H1 (cell line): ENCODE measurements around the gene HDGFL3. TPM values are rescaled to one million over a fixed set of nuclear protein-coding genes. Genes with fewer than 3 reads are reported as not detected.

Source experiments
- CTCF ChIA-PET: fragments of 300-600 bp; sonication (Branson Sonifier 250); formaldehyde crosslinking; loops from one replicate; lab custom pipeline; 2021; ENCODE audit not compliant: partially characterized antibody; lab: Charles Lee
- POLR2A ChIA-PET: fragments of 300-600 bp; sonication (Branson Sonifier 250); formaldehyde crosslinking; loops from one replicate; lab custom pipeline; 2021; ENCODE audit warnings: inconsistent platforms; ENCODE audit not compliant: partially characterized antibody; lab: Charles Lee
- DNase-seq, 2 experiments: peaks; one replicate each; pipeline versions ENCODE4 v3.0.0 to v3.0.0-alpha.2; 2010 to 2022; ENCODE audit warnings: low spot score in 2 of 2, low read depth in 1 of 2, mixed read lengths in 1 of 2
- FAIRE-seq: peaks from 2 replicates; lab custom pipeline; 2011; peaks lifted over from hg19 to GRCh38; lab: Jason Lieb, UNC
- H2AFZ ChIP-seq: 2 replicates; pipeline ENCODE4 v1.8.1; 2012; ENCODE audit warnings: low read length, inconsistent platforms
- H2AK5ac ChIP-seq: 2 replicates; pipeline ENCODE4 v1.6.1; 2013; ENCODE audit warnings: low read depth, low read length
- H2BK120ac ChIP-seq: replicated peaks from 2 replicates; pipeline ENCODE3; 2013; ENCODE audit warnings: low read depth, low read length, inconsistent platforms
- H2BK12ac ChIP-seq: 2 replicates; pipeline ENCODE4 v1.6.1; 2013; ENCODE audit warnings: low read depth, low read length
- H2BK15ac ChIP-seq: 2 replicates; pipeline ENCODE4 v1.6.1; 2013; ENCODE audit warnings: low read length
- H2BK20ac ChIP-seq: 2 replicates; pipeline ENCODE4 v1.6.1; 2013; ENCODE audit warnings: low read length
- H2BK5ac ChIP-seq: 2 replicates; pipeline ENCODE4 v1.6.1; 2013; ENCODE audit warnings: low read depth, low read length
- H3K14ac ChIP-seq: 2 replicates; pipeline ENCODE4 v1.6.1; 2013; ENCODE audit warnings: inconsistent platforms; ENCODE audit not compliant: insufficient read length
- H3K18ac ChIP-seq: 2 replicates; pipeline ENCODE4 v1.6.1; 2013; ENCODE audit warnings: low read length; ENCODE audit errors: extremely low read depth
- H3K23ac ChIP-seq: 2 replicates; pipeline ENCODE4 v1.6.1; 2013; ENCODE audit warnings: inconsistent platforms; ENCODE audit not compliant: insufficient read length
- H3K23me2 ChIP-seq: 2 replicates; pipeline ENCODE4 v1.6.1; 2013; ENCODE audit warnings: low read depth, low read length
- H3K27ac ChIP-seq: 2 replicates; pipeline ENCODE4 v1.6.1; 2011; ENCODE audit warnings: low read depth, low read length, inconsistent platforms
- H3K27me3 ChIP-seq, 4 experiments: replicated peaks in 1 of 4; 1 replicate in 1 of 4; 2 replicates in 3 of 4; pipeline versions ENCODE4 v1.6.1 to v1.8.1; 2011 to 2013; ENCODE audit warnings: low read length in 3 of 4, mild to moderate bottlenecking in 3 of 4, inconsistent platforms in 2 of 4, mixed read lengths in 2 of 4, moderate library complexity in 1 of 4; ENCODE audit not compliant: control insufficient read depth in 3 of 4, insufficient read depth in 3 of 4; ENCODE audit errors: extremely low read depth in 1 of 4
- H3K36me3 ChIP-seq, 4 experiments: 2 replicates each; pipeline versions ENCODE4 v1.6.1 to v1.8.1; 2011 to 2013; ENCODE audit warnings: mild to moderate bottlenecking in 4 of 4, low read length in 3 of 4, moderate library complexity in 2 of 4, control low read depth in 1 of 4, inconsistent platforms in 1 of 4; ENCODE audit not compliant: insufficient read depth in 4 of 4, control insufficient read depth in 2 of 4
- H3K4ac ChIP-seq: replicated peaks from 2 replicates; pipeline ENCODE3; 2013; ENCODE audit warnings: low read length, low read depth, mixed read lengths, inconsistent platforms; ENCODE audit not compliant: insufficient read length
- H3K4me1 ChIP-seq, 4 experiments: replicated peaks in 1 of 4; 1 replicate in 1 of 4; 2 replicates in 3 of 4; pipeline versions ENCODE4 v1.6.1 to v1.8.1; 2011 to 2013; ENCODE audit warnings: low read length in 3 of 4, inconsistent platforms in 2 of 4, mixed read lengths in 1 of 4; ENCODE audit not compliant: insufficient read depth in 4 of 4, control insufficient read depth in 3 of 4
- H3K4me2 ChIP-seq, 2 experiments: 2 replicates each; pipeline versions ENCODE4 v1.6.1 to v1.8.1; 2011 to 2013; ENCODE audit warnings: low read depth in 2 of 2, low read length in 2 of 2, control low read depth in 1 of 2, inconsistent platforms in 1 of 2, mild to moderate bottlenecking in 1 of 2; ENCODE audit not compliant: insufficient read depth in 1 of 2
- H3K4me3 ChIP-seq, 4 experiments: fragments of 200-600, 300-600 bp in 1 of 4; sonication (generic), shearing (Covaris generic), sonication (Bioruptor Twin) in 1 of 4; 2 replicates each; pipeline versions ENCODE4 v1.5.1 to v1.8.1; 2011 to 2016; ENCODE audit warnings: low read length in 4 of 4, low read depth in 3 of 4, control low read depth in 2 of 4, inconsistent platforms in 2 of 4, mild to moderate bottlenecking in 2 of 4, mixed read lengths in 1 of 4, moderate library complexity in 1 of 4; ENCODE audit not compliant: insufficient read depth in 2 of 4; ENCODE audit errors: extremely low read depth in 1 of 4
- H3K56ac ChIP-seq: replicated peaks from 2 replicates; pipeline ENCODE3; 2013; ENCODE audit warnings: low read depth, mild to moderate bottlenecking, mixed read lengths, low read length, inconsistent platforms; ENCODE audit not compliant: insufficient read length
- H3K79me1 ChIP-seq: 2 replicates; pipeline ENCODE4 v1.6.1; 2013; ENCODE audit warnings: low read depth, low read length, control low read depth
- H3K79me2 ChIP-seq, 2 experiments: 2 replicates each; pipeline versions ENCODE4 v1.6.1 to v1.8.1; 2012 to 2013; ENCODE audit warnings: low read length in 2 of 2, mild to moderate bottlenecking in 2 of 2, inconsistent platforms in 1 of 2; ENCODE audit not compliant: insufficient read depth in 2 of 2, control insufficient read depth in 1 of 2
- H3K9ac ChIP-seq, 4 experiments: replicated peaks in 1 of 4; 1 replicate in 1 of 4; 2 replicates in 3 of 4; pipeline versions ENCODE4 v1.6.1 to v1.8.1; 2011 to 2013; ENCODE audit warnings: low read depth in 3 of 4, low read length in 3 of 4, control low read depth in 2 of 4, mild to moderate bottlenecking in 2 of 4, moderate library complexity in 2 of 4, inconsistent platforms in 1 of 4; ENCODE audit errors: extremely low read depth in 1 of 4
- H3K9me3 ChIP-seq, 2 experiments: 2 replicates each; pipeline versions ENCODE4 v1.6.1 to v1.8.1; 2012 to 2013; ENCODE audit warnings: mild to moderate bottlenecking in 2 of 2, moderate library complexity in 2 of 2, control low read depth in 1 of 2, inconsistent platforms in 1 of 2, low read depth in 1 of 2, low read length in 1 of 2, mixed read lengths in 1 of 2; ENCODE audit not compliant: insufficient read depth in 2 of 2
- H4K20me1 ChIP-seq, 2 experiments: replicated peaks in 1 of 2; 2 replicates each; pipeline versions ENCODE3 to v1.8.1; 2011 to 2013; ENCODE audit warnings: inconsistent platforms in 2 of 2, low read length in 2 of 2, mild to moderate bottlenecking in 1 of 2; ENCODE audit not compliant: insufficient read depth in 2 of 2, control insufficient read depth in 1 of 2
- H4K5ac ChIP-seq: 2 replicates; pipeline ENCODE4 v1.6.1; 2013; ENCODE audit warnings: low read length, low read depth, mixed read lengths, inconsistent platforms; ENCODE audit not compliant: insufficient read length
- H4K8ac ChIP-seq: 2 replicates; pipeline ENCODE4 v1.8.0; 2013; ENCODE audit warnings: mild to moderate bottlenecking, moderate library complexity, low read length, inconsistent platforms; ENCODE audit not compliant: insufficient read depth; ENCODE audit errors: extremely low read depth
- H4K91ac ChIP-seq: replicated peaks from 2 replicates; pipeline ENCODE3; 2013; ENCODE audit warnings: low read length, mixed read lengths, inconsistent platforms; ENCODE audit not compliant: insufficient read length
- RBBP5 ChIP-seq: IDR thresholded peaks from 2 replicates; pipeline ENCODE4 v1.7.1; 2012; ENCODE audit warnings: low read depth, mild to moderate bottlenecking, inconsistent platforms, low read length, moderate library complexity, borderline replicate concordance
- TEAD4 ChIP-seq: IDR thresholded peaks from 2 replicates; pipeline ENCODE4 v1.6.1; 2012; ENCODE audit warnings: low read depth, low read length, inconsistent platforms, mixed read lengths
- WGBS, 2 experiments: shearing (Covaris generic) in 1 of 2; methylation state at CpG; one replicate each; pipeline versions ENCODE4 v1.1.6 to v1.1.7; 2013 to 2015; ENCODE audit warnings: low lambda C conversion rate in 2 of 2, mixed read lengths in 2 of 2, inconsistent platforms in 1 of 2, low coverage in 1 of 2, missing lambda C conversion rate in 1 of 2; ENCODE audit not compliant: insufficient replicate concordance in 2 of 2, insufficient coverage in 1 of 2, insufficient read length in 1 of 2; ENCODE audit errors: extremely low coverage in 1 of 2, missing lambda C conversion rate in 1 of 2; 5-methylcytosine and 5-hydroxymethylcytosine counted together
- polyA plus RNA-seq, 7 experiments: library from polyadenylated mRNA; depleted of rRNA in 3 of 7; stranded (reverse) in 5 of 7; unstranded in 2 of 7; fragments of >200 nt in 5 of 7; fragments of 200-250 nt in 2 of 7; gene quantifications; 1 replicate in 5 of 7; 2 replicates in 1 of 7; 4 replicates in 1 of 7; pipeline versions ENCODE4 v1.2.1 to v1.2.3, GENCODE V29; 2011 to 2013; ENCODE audit warnings: missing spikeins in 2 of 7, mixed read lengths in 2 of 7
- total RNA-seq: library from RNA; stranded (reverse); fragmentation: NEBNext Ultra II Directional; extraction: Animal tissue kit (Norgen Biotek cat#: 25700); gene quantifications from 2 replicates; pipeline ENCODE4 v1.2.1, GENCODE V29; 2021

HDGFL3 gene
- total and polyA plus RNA-seq, 2 of the 8 experiments (the other 6 are each of a cell fraction or from before 2014, with no cell fraction given), result 14.1 to 149 TPM

DNA sequence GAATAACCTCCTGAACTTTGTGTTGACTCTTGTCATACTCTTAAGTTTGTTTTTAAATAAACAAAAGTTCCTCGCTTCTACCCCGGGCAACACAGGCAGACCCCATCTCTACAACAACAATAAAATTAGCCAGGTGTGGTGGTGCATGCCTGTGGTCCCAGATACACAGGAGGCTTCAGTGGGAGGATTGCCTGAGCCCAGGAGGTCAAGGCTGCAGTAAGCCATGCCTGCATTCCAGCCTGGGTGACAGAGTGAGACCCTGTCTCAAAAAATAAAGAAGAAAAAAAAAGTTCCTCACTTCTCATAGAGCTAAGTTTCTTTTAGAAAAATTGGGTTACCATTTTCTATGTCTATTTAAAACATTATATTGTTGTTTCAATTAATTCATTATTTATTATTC lies 29.2 kb downstream of the HDGFL3 start:
- no peak overlapping the region for H3K27ac ChIP-seq
- peaks cover 0 to 3% of the 10 kb centered on the region in 2 experiments for H4K20me1 ChIP-seq

More for the DNA sequence above, 29.2 kb downstream of the HDGFL3 start:
- no peak for FAIRE-seq
- no peak overlapping the region for H2AFZ ChIP-seq
- 92% methylated on average over 2 of the region's 2 CpGs; no CpG with 5 or more reads in 1 of the 2 experiments for WGBS, 2 experiments
- no peak overlapping the region for H4K5ac ChIP-seq
- no peak overlapping the region for H2BK20ac ChIP-seq
- H3K14ac ChIP-seq, result no peak overlapping the region
- no peak overlapping the region for H2BK15ac ChIP-seq
- peaks cover 0 to 4% (median under 1%) of the 10 kb centered on the region in 4 experiments; a peak in 3 of 7 replicates for H3K4me1 ChIP-seq
- H3K9ac ChIP-seq, result no peak overlapping the region
- no peak overlapping the region for H2AK5ac ChIP-seq
- no peaks in the 10 kb centered on the region for H3K27me3 ChIP-seq
- no peak overlapping the region for H2BK5ac ChIP-seq
- H3K79me2 ChIP-seq, result peaks cover 0 to 92% of the 10 kb centered on the region in 2 experiments; a peak in 3 of 4 replicates
- no peak overlapping the region for H3K18ac ChIP-seq
- H2BK12ac ChIP-seq, result no peak overlapping the region
- H4K8ac ChIP-seq, result no peak overlapping the region
- peak; percentile 53 for TF ChIP-seq TEAD4
- TF ChIP-seq RBBP5, result no peak
- TF ChIP-seq, all 59 proteins: peak for 1
- H3K4me3 ChIP-seq, result no peak overlapping the region
- no peak overlapping the region for H3K4me2 ChIP-seq
- H2BK120ac ChIP-seq, result no peak overlapping the region
- POLR2A ChIA-PET, result interaction anchor here (1.7 kb wide), 1 partner anchor 30 kb away, joined by 5 read pairs; the partner anchor contains the start of gene HDGFL3
- no peak overlapping the region for H3K4ac ChIP-seq
- H3K56ac ChIP-seq, result no peak overlapping the region
- no peaks in the 10 kb centered on the region for H3K36me3 ChIP-seq
- H3K23me2 ChIP-seq, result no peaks in the 10 kb centered on the region; the same call in 1 of the 2 replicates
- no peaks in the 10 kb centered on the region for H3K9me3 ChIP-seq
- peaks cover 8% of the 10 kb centered on the region for H3K79me1 ChIP-seq
- no peak overlapping the region for H3K23ac ChIP-seq
- DNase-seq, result no peak
- CTCF ChIA-PET, result interaction anchor here (1.3 kb wide), 1 partner anchor 14 kb away, joined by 3 read pairs; no protein-coding TSS in a partner anchor
- H4K91ac ChIP-seq, result no peak overlapping the region
